ENCODE measurements around the gene DHRSX.

The DHRSX gene

DNA sequence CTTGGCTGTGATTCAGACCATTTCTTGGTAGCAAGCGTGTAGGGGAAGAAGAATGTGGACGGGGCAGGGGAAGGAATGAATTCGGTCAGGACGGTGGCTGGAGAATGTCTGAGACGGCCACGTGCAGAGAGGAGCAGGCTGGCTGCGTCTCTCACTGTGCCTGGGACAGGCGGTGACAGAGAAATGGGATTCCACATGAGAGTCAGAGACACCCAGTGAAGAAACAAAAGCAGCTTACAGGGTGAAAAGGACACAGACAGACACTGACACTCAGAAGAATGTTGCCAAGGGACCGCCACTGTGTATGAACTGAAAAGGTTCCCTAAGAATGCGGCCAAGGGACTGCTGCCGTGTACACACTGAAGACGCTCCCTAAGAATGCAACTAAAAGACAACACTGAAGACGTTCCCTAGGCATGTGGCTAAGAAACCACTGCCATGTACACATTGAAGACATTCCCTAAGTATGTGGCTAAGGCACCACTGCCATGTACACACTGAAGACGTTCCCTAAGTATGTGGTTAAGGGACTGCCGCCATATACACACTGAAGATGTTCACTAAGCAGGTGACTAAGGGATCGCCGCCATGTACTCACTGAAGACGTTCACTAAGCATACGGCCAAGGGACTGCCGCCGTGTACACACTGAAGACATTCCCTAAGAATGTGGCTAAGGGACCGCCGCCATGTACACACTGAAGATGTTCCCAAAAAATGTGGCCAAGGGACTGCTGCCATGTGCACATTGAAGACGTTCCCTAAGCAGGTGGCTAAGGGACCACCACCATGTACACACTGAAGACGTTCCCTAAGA, 49.1 kb downstream of the DHRSX start:
- no peak for DNase-seq

DNA sequence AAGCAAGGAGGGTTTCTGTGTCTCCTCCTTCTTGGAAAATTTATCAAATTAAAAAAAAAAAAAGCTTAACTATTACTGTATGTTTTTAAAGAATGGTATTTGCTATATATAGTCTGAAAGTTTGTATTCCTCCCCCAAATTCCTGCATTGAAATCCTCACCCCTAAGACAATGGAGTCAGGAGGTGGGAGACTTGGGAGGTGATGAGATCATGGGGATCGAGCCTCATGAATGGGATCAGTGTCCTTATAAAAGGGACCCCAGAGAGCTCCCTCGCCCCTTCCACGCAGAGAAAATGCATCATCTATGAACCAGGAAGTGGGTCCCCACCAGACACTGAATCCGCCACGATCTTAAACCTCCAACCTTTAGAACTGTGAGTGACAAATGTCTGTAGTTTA, 50.1 kb downstream of the DHRSX start:
- no peak for DNase-seq

DNA sequence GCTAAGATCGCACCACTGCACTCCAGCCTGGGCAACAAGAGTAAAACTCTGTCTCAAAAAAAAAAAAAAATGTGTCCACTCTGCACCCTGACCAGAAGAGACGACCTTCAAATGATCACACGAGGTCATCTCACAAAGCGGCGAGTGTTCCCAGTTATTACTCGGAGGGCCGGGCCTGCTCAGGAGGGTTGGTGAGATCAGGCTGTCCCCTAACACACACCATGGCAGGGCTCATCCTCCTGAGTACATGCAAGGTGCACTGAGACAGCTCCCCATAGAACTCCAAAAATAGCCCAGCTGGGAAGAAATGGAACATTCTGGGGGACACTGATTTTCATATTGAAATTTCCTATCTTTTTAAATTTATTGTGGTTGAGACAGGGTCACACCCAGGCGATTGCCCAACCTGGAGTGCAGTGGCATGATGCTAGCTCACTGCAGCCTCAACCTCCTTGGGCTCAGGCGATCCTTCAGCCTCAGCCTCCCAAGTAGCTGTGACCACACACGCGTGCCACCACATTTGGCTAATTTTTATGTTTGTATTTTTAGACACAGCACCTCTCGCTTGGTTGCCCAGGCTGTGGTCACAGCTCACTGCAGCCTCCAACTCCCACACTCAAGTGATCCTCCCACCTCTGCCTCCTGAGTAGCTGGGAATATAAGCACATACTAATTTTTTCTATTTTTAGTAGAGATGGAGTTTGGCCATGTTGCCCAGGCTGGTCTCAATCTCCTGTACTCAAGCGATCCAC, 51.5 kb downstream of the DHRSX start:
- no peak for DNase-seq

DNA sequence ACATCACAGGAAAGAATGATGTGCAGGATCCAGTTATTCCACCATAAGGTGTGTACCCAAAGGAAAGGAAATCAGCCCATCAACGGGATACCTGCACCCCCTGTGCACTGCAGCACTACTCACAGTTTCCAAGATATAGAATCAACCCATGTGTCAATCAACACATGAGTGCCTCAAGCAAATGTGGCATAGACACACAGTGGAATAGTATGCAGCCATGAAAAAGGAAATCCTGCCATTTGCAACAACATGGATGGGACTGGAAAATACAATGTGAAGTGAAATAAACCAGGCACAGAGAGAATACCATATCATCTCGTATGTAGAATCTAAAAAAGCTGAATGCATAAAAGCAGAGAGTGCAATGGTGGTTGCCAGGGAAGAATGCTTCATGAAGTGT, 53.3 kb downstream of the DHRSX start:
- no peak for DNase-seq

DNA sequence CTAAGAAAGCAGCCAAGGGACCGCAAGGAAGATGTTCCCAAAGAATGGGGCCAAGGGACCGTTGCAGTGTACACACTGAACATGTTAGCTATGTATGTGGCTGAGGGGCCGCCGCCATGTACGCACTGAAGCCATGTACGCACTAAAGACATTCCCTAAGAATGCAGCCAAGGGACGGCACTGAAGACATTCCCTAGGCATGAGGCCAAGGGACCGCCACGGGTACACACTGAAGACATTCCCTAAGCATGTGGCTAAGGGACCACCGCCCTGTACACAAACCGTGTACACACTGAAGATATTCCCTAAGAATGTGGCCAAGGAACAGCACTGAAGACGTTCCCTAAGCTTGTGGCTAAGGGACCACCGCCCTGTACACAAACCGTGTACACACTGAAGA, 54.0 kb downstream of the DHRSX start:
- DNase-seq, result no peak

DNA sequence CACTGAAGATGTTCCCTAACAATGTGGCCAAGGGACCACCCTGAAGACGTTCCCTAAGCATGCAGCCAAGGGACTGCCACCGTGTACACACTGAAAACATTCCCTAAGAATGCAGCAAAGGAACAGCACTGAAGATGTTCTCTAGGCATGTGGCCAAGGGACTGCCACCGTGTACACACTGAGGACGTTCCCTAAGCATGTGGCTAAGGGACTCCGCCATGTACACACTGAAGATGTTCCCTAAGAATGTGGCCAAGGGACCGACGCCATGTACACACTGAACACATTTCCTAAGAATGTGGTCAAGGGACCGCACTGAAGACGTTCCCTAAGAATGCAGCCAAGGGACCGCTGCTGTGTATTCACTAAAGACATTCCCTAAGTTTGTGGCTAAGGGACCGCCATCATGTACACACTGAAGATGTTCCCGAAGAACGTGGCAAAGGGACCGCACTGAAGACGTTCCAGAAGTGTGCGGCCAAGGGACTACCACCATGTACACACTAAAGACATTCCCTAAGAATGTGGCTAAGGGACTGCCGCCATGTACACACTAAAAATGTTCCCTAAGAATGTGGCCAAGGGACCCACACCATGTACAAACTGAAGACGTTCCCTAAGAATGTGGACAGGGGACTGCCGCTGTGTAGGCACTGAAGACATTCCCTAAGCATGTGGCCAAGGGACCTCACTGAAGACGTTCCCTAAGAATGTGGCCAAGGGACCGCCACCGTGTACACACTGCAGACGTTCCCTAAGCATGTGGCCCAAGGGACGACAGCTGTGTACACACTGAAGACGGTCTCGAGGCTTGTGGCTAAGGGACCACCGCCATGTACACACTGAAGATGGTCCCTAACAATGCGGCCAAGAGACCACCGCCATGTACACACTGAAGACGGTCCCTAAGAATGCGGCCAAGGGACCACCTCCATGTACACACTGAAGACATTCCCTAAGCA, 54.8 kb downstream of the DHRSX start:
- DNase-seq, result no peak

DNA sequence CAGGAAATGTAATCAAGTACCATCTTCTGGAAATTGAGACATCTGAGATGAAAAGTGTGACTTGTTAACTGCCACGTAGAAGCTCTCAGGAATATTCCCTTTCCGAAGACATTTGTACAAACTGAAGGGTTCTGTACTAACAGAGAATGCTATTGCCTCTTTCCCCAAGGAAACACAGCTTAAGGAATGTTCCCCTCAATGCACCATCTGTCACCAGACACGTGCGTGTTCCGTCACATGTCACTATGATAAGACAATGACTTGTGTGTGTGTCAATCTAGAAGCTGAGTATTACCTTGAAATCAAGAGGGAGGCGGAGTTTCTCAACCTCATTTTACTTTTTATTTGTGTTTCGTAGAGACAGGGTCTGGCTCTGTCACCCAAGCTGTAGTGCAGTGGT, 58.1 kb downstream of the DHRSX start:
- DNase-seq, result no peak

DNA sequence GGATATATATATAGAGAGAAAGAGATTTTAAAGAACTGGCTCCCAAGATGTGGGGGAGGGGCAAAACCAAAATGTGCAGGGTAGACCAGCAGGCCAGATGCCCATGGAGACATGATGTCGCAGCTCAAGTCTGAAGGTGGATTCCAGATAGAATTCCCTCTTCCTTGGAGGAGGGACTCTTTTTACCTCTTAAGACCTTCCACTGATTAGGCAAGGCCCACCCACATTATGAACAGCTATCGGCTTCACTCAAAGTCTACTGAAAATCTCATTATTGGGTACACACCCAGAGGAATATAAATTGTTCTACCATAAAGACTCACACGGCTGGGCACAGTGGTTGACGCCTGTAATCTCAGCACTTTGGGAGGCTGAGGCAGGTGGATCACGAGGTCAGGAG, 59.3 kb downstream of the DHRSX start:
- DNase-seq, result no peak

DNA sequence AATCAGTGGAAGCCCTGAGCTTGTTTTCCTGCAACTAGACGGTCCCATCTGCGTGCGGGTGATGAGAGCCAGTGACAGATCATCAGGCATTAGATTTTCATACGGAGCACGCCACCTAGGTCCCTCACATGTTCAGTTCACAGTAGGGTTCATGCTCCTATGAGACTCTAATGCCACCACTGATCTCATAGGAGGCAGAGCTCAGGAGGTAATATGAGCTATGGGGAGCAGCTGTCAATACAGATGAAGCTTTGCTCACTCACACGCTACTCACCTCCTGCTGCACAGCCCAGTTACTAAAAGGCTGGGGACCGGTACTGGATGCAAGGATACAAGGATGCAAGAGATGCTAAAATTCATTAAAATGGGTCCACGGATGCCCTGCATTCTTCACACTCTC, 61.2 kb downstream of the DHRSX start:
- no peak for DNase-seq

DNA sequence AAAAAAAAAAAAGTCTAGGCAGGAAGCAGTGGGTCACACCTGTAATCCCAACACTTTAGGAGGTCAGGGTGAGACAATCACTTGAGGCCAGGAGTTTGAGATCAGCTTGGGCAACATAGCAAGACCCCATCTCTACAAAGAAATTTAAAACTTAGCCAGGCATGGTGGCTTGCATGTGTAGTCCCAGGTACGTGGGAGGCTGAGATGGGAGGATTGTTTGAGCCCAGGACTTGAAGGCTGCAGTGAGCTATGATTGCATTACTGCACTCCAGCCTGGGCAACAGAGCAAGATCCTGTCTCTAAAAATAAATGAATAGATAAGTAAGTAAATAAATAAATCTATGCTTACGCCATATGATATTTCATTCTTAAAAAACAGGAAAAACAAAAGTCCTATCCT, 65.3 kb downstream of the DHRSX start:
- DNase-seq, result no peak

DNA sequence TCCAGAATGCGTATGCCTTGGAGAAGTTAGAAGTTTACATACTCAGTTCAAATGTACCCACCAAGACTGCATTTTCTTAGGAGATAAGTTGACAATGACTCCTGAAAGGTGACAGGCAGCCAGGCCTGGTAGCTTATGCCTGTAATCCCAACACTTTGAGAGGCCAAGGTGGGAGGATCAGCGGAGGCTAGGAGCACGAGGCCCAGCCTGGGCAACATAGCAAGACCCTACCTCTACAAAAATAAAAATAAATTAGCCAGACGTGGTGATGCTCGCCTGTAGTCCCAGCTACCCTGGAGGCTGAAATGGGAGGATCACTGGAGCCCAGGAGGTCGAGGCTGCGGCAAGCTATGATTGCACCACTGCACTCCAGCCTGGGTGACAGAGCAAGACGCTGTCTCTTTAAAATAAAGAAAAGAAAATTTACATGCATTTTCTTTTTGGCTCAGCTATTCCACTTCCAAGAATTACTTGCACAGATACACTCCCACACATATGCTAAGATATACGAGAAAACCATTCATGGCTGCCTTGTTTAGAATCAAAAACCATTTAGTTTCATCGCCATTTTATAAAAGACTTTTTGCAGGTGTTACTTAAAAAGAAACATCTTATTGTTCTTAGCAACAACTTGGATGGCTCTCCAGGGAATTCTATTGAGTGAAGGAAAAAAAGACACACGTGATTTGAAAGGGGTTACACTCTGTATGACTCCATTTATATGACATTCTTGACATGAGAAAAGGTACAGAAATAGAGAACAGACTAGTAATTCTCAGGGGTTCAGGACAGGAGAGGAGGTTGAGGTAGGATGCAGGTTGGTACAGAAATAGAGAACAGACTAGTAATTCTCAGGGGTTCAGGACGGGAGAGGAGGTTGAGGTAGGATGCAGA, 66.3 kb downstream of the DHRSX start:
- no peak for DNase-seq

DNA sequence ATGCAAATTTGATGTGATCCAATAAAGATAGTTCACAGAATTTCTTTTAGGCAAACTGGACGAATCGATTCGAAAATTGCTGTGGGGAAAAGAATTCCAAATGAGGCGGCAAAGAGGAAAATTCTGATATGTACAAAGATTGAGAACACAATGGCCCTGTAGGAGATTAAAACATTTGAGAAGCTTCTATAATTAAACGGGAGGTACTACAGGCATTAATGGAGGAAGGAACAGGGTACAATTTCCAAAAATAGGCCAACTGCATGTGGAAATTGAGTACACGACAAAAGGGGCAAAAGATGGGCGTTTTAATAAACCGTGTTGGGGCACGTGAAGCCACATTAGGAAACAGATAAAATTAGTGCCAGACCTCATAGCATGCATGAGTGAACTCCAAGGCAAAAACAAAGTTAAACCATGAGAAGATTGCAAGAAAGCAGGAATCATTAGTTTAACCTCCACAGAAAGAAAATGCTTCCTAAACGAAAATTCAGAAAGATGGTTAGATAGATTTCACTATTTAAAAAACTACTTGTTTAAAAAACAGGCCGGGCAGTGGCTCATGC, 68.4 kb downstream of the DHRSX start:
- DNase-seq, result no peak

DNA sequence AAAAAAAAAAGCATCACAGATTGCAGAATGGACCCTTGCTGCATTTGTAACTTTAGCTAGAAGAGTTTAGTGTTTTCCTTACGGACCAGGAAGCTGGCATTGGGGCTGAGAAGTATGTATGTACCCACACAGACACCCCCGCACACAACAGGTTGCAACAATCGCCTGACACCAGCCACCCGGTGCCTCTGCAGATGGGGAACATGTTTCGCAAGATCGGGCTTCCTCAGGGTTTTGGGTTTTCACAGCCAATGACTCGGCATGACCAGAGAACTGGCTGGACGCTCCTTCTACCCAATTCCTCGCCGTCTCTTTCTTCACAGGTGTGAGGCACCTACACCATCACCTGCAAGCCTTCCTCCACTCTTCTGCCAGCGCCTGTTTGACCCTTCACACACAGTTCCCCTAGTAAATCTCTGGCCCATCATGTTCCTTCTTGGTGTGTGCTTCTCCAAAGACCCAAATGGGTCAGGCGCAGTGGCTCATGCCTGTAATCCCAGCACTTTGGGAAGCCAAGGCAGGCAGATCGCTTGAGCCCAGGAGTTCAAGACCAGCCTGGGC, 70.4 kb downstream of the DHRSX start:
- no peak for DNase-seq

DNA sequence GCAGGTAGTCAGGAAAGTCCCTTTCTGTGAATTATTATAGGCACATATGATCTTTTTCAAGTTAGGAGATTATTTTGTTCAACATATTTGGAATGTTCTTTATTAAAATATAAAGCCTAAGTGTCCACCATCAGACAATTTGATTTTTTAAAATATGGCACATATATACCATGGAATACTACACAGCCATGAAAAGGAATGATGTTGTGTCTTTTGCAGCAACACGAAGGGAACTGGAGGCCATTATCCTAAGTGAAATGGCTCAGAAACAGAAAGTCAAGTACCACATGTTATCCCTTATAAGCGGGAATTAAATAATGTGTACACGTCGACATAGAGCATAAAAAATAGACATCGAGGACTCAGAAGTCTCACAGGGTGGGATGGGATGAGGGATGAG, 73.0 kb downstream of the DHRSX start:
- DNase-seq, result no peak

DNA sequence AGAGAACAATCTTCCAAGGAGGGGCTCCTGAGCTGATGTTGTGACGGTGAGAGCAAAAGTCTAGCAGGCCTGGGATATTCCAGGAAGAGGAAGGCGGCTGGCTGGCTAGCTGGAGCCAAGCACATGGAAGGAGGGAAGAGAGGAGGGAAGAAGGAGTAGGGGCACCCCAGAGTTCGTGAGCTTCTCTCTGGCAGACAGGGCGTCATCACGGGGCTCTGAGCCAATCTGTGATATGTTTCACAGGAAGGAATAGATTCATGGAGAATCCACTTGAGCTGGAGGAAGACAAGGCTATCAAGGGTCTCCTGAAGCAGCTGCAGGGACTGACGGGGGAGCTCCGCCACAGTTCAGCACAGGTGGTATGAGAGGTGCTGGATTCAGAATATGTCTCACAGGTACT, 73.6 kb downstream of the DHRSX start:
- DNase-seq, result no peak

DNA sequence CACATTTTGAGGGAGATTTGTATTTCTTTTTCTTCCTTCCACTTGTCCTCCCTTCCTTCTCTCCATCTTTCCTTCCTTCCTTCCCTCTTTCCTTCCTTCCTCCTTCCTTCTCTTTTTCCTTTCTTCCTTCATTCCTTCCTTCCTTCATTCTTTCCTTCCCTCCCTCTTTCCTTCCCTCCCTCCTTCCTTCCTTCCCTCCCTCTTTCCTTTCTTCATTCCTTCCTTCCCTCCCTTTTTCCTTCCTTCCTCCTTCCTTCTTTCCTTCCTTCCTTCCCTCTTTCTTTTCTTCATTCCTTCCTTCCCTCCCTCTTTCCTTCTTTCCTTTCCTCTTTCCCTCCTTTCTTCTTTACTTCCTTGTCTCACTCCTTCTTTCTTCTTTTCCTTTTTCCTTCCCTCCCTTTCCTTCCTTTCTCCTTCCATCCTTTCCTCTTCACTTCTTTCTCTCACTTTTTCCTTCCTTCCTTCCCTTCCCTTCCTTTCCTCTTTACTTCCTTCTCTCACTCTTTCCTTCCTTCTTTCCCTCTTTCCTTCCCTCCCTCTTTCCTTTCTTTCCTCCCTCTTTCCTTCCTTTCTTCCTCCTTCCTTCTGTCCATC, 74.4 kb downstream of the DHRSX start:
- DNase-seq, result no peak

DNA sequence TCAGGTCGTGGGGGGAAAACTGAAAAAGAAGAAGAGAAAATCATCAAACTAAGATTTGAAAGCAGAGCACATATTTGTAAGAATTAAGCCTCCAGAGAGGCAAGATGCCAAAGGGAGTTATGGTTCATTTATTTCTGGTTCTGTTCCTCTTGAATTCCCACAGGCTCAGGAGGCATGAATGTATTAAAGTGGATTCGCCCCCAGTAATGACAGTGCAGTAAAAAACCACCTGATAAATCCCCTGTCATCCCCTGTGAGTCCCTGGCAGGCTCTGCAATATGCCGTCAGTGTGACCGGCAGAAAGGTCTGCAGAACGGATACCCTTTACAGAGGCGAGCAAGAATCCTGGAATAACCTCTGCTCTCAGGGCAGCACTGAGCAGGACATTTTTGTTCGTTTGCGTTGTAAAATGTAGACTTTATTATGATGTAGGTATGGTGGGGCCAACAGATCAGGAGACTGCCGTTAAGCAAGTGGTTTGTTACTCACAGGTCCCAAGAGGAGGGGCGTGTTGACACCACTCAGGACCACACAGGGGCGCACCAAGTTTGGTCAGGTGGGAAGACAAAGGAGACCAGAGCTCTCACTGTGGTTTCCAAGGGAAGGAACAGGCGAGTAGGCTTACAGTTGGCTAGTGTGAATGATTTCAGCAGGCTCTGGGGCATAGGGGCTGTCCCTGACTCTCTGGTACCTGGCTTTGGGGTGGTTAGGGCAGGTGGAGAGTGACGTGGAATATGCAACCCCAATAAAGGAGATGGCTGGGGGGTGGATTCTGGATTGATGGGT, 75.3 kb downstream of the DHRSX start:
- no peak for DNase-seq

DNA sequence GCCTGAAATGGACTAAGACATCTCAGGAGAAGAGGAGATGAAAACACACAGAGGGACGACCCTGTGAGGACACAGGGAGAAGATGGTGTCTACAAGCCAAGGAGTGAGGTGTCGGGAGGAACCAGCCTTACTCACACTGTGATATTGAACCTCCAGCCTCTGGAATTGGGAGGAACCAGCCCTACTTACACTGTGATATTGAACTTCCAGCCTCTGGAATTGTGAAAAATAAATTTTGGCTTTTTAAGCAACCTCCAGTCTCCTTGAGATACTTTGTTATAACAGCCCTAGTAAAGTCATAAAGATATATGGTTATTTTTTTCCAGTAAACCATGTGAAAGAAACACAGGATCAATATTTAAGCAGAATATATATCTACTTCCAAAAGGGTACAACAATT, 76.5 kb downstream of the DHRSX start:
- DNase-seq, result no peak

DNA sequence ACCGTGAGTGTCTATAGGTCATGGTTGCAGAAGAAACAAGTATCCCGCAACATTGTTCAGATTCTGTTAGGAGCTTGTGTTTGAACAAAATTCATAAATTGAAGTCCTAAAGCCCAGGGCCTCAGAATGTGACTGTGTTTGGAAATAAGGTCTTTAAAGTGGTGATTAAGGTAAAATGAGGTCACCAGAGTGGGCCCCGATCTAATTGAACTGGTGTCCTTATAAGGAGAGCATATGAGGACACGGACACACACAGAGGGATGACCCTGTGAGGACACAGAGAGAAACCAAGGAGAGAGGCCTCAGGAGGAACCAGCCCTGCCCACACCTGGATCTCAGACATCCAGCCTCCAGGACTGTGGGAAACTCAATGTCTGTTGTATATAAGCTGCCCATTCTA, 76.9 kb downstream of the DHRSX start:
- no peak for DNase-seq

DNA sequence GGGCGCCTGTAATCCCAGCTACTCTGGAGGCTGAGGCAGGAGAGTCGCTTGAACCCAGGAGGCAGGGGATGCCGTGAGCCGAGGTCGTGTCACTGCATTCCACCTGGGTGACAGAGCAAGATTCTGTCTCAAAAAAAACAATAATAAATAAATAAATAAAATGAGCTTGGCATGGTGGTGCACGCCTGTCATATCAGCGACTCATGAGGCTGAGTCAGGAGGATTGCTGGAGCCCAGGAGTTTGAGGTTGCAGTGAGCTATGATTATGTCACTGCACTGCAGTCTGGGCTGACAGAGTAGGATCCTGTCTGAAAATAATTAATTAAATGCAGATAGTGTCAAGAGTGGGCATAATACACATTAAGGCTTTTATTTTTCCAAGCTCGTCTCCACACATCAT, 77.5 kb downstream of the DHRSX start:
- DNase-seq, result no peak
